Neural progenitor cell (in vitro differentiated cells): ENCODE measurements around the gene JCAD. TPM values are rescaled to one million over a fixed set of nuclear protein-coding genes. Genes with fewer than 3 reads are reported as not detected.

ENCODE experiments used
- DNase-seq: peaks from one replicate; pipeline ENCODE4 v3.0.0-alpha.2; 2016; ENCODE audit warnings: low spot score
- H2AFZ ChIP-seq: fragments of 200-600 bp; sonication (generic); replicated peaks from 2 replicates; pipeline ENCODE4 v1.6.1; 2016; ENCODE audit warnings: antibody characterized with exemption
- H3F3A ChIP-seq: fragments of 200-600 bp; sonication (generic); 2 replicates; pipeline ENCODE4 v1.6.1; 2016; ENCODE audit warnings: antibody characterized with exemption, low read depth
- H3K27ac ChIP-seq: fragments of 200-600 bp; sonication (generic); 2 replicates; pipeline ENCODE4 v1.5.1; 2016; ENCODE audit warnings: mild to moderate bottlenecking
- H3K27me3 ChIP-seq: fragments of 200-600 bp; sonication (generic); 2 replicates; pipeline ENCODE4 v1.6.1; 2016; ENCODE audit warnings: mild to moderate bottlenecking, moderate library complexity
- H3K36me3 ChIP-seq: fragments of 200-600 bp; sonication (generic); 2 replicates; pipeline ENCODE4 v1.5.1; 2016
- H3K4me1 ChIP-seq: fragments of 200-600 bp; sonication (generic); 2 replicates; pipeline ENCODE4 v1.6.1; 2016; ENCODE audit warnings: mixed run types
- H3K4me2 ChIP-seq: fragments of 200-600 bp; sonication (generic); 2 replicates; pipeline ENCODE4 v1.6.1; 2016
- H3K4me3 ChIP-seq: fragments of 200-600 bp; sonication (generic); 2 replicates; pipeline ENCODE4 v1.5.1; 2016
- H3K79me2 ChIP-seq: fragments of 200-600 bp; sonication (generic); 2 replicates; pipeline ENCODE4 v1.6.1; 2016; ENCODE audit warnings: low read depth
- H3K9ac ChIP-seq: fragments of 200-600 bp; sonication (generic); 2 replicates; pipeline ENCODE4 v1.6.1; 2016
- H3K9me3 ChIP-seq: fragments of 200-600 bp; sonication (generic); 2 replicates; pipeline ENCODE4 v1.5.1; 2016; ENCODE audit warnings: low read depth
- H4K20me1 ChIP-seq: fragments of 200-600 bp; sonication (generic); 2 replicates; pipeline ENCODE4 v1.6.1; 2016; ENCODE audit warnings: low read depth
- H3K27ac Mint-ChIP-seq: 3 replicates; pipeline ENCODE4 v1.8.0; 2021; ENCODE audit warnings: mixed read lengths
- H3K27me3 Mint-ChIP-seq: 2 replicates; pipeline ENCODE4 v1.8.0; 2022; ENCODE audit warnings: low read depth, mild to moderate bottlenecking, inconsistent platforms, moderate library complexity, mixed read lengths; ENCODE audit not compliant: insufficient read depth
- H3K36me3 Mint-ChIP-seq: 3 replicates; pipeline ENCODE4 v1.8.0; 2021; ENCODE audit warnings: mixed read lengths
- H3K4me1 Mint-ChIP-seq: 3 replicates; pipeline ENCODE4 v1.8.0; 2021; ENCODE audit warnings: mixed read lengths
- H3K4me3 Mint-ChIP-seq: 3 replicates; pipeline ENCODE4 v1.8.0; 2021; ENCODE audit warnings: mild to moderate bottlenecking, moderate library complexity, mixed read lengths
- H3K9me3 Mint-ChIP-seq: 3 replicates; pipeline ENCODE4 v1.8.0; 2020; ENCODE audit warnings: mixed read lengths
- CTCF ChIP-seq: fragments of 200-600 bp; sonication (generic); IDR thresholded peaks from 2 replicates; pipeline ENCODE4 v1.5.1; 2017; ENCODE audit warnings: antibody characterized with exemption, mild to moderate bottlenecking
- EZH2 ChIP-seq: fragments of 200-600 bp; sonication (generic); IDR thresholded peaks from 2 replicates; pipeline ENCODE4 v1.6.1; 2017; ENCODE audit warnings: antibody characterized with exemption, mild to moderate bottlenecking, moderate library complexity
- EZH2phosphoT487 ChIP-seq: fragments of 200-600 bp; sonication (generic); IDR thresholded peaks from 2 replicates; pipeline ENCODE4 v1.6.1; 2017; ENCODE audit warnings: antibody characterized with exemption
- total RNA-seq: library from RNA; depleted of rRNA; stranded (reverse); fragments of >200 nt; gene quantifications from 2 replicates; pipeline ENCODE4 v1.2.3, GENCODE V29; 2015; ENCODE audit warnings: low replicate concordance

JCAD gene
- total RNA-seq, 1 donor from 2014 or later = 1.3 TPM

- H3F3A ChIP-seq = peaks cover 16% of the 10 kb centered on the region
- H3K9ac ChIP-seq = no peak overlapping the region
- peaks cover 5% of the 10 kb centered on the region for H3K4me1 ChIP-seq
- no peaks in the 10 kb centered on the region for H4K20me1 ChIP-seq
- Mint-ChIP-seq H3K9me3 (no peaks in the 10 kb centered on the region), H3K4me3 (no peak overlapping the region), H3K36me3 (no peaks in the 10 kb centered on the region), H3K27ac (no peak overlapping the region), H3K27me3 (peaks cover 3% of the 10 kb centered on the region), H3K4me1 (peaks cover 17% of the 10 kb centered on the region)
- H3K27me3 ChIP-seq = no peaks in the 10 kb centered on the region
- H3K4me2 ChIP-seq = peak overlapping the region; percentile 29
- no peaks in the 10 kb centered on the region for H3K79me2 ChIP-seq
- H2AFZ ChIP-seq = peak overlapping the region; percentile 38
- H3K36me3 ChIP-seq = no peaks in the 10 kb centered on the region
- no peak overlapping the region for H3K27ac ChIP-seq
- no peak overlapping the region for H3K4me3 ChIP-seq
- peak; percentile 22 for DNase-seq
- H3K9me3 ChIP-seq = no peaks in the 10 kb centered on the region
- no peak for TF ChIP-seq EZH2
- no peak for TF ChIP-seq EZH2phosphoT487
- TF ChIP-seq CTCF = peak; percentile 16
These were observed 34.0 kb upstream of the JCAD start for GRCh38 chr10:30093303-30093950.

GRCh38 chr10:30092151-30092790, 32.9 kb upstream of the JCAD start:
- Histone ChIP-seq H3K4me3 (no peak overlapping the region), H3K4me2 (no peak overlapping the region), H3K9me3 (no peaks in the 10 kb centered on the region)

GRCh38 chr10:30091136-30091535, 31.8 kb upstream of the JCAD start:
- Histone ChIP-seq H3K4me3 (no peak overlapping the region), H3K9me3 (no peaks in the 10 kb centered on the region), H2AFZ (no peak overlapping the region), H3K9ac (no peak overlapping the region), H3K79me2 (no peaks in the 10 kb centered on the region), H4K20me1 (no peaks in the 10 kb centered on the region), H3F3A (peaks cover 21% of the 10 kb centered on the region), H3K4me2 (no peak overlapping the region), H3K36me3 (no peaks in the 10 kb centered on the region), H3K4me1 (peaks cover 7% of the 10 kb centered on the region), H3K27me3 (no peaks in the 10 kb centered on the region), H3K27ac (no peak overlapping the region)
- Mint-ChIP-seq H3K4me3 (no peak overlapping the region), H3K36me3 (no peaks in the 10 kb centered on the region), H3K9me3 (no peaks in the 10 kb centered on the region), H3K27ac (no peak overlapping the region), H3K27me3 (no peaks in the 10 kb centered on the region), H3K4me1 (peaks cover 23% of the 10 kb centered on the region)
- DNase-seq = no peak
- TF ChIP-seq CTCF = no peak
- no peak for TF ChIP-seq EZH2
- no peak for TF ChIP-seq EZH2phosphoT487

More at GRCh38 chr10:30092151-30092790, 32.9 kb upstream of the JCAD start:
- Histone ChIP-seq H3K79me2 (no peaks in the 10 kb centered on the region), H2AFZ (no peak overlapping the region), H3K27ac (no peak overlapping the region), H3K36me3 (no peaks in the 10 kb centered on the region), H3K9ac (no peak overlapping the region), H3K27me3 (no peaks in the 10 kb centered on the region), H4K20me1 (no peaks in the 10 kb centered on the region), H3F3A (peaks cover 21% of the 10 kb centered on the region), H3K4me1 (peaks cover 5% of the 10 kb centered on the region)
- TF ChIP-seq EZH2phosphoT487 (no peak), CTCF (no peak), EZH2 (no peak)
- H3K27ac Mint-ChIP-seq = no peak overlapping the region
- H3K27me3 Mint-ChIP-seq = peaks cover under 1% of the 10 kb centered on the region
- H3K4me3 Mint-ChIP-seq = no peak overlapping the region
- no peaks in the 10 kb centered on the region for H3K9me3 Mint-ChIP-seq
- peaks cover 23% of the 10 kb centered on the region for H3K4me1 Mint-ChIP-seq
- no peak for DNase-seq
- H3K36me3 Mint-ChIP-seq = no peaks in the 10 kb centered on the region
